Activated naive CD4-positive, alpha-beta T cell treated with anti-CD3 and anti-CD28 coated beads for 36 hours (primary cell): ENCODE results near the gene NUDC. TPM values are rescaled to one million over a fixed set of nuclear protein-coding genes. Genes with fewer than 3 reads are reported as not detected.

ENCODE experiments used
- CTCF ChIA-PET: fragments of 350-600 bp; sonication (Branson Sonifier 250); formaldehyde crosslinking; loops from one replicate; lab custom pipeline; 2021; ENCODE audit warnings: antibody characterized with exemption; lab: Charles Lee
- DNase-seq: peaks from one replicate; pipeline ENCODE4 v3.0.0-alpha.2; 2020
- H3K27ac Mint-ChIP-seq: one replicate; pipeline ENCODE4 v1.8.0; 2021; ENCODE audit warnings: mild to moderate bottlenecking, mixed read lengths
- H3K27me3 Mint-ChIP-seq: one replicate; pipeline ENCODE4 v1.8.0; 2021; ENCODE audit warnings: low read depth, mixed read lengths
- H3K36me3 Mint-ChIP-seq: one replicate; pipeline ENCODE4 v1.8.0; 2021; ENCODE audit warnings: low read depth, mixed read lengths
- H3K4me1 Mint-ChIP-seq: one replicate; pipeline ENCODE4 v1.8.0; 2021; ENCODE audit warnings: low read depth, mixed read lengths
- H3K4me3 Mint-ChIP-seq: one replicate; pipeline ENCODE4 v1.8.0; 2021; ENCODE audit warnings: mild to moderate bottlenecking, moderate library complexity, mixed read lengths
- H3K9me3 Mint-ChIP-seq: one replicate; pipeline ENCODE4 v1.8.0; 2021; ENCODE audit warnings: mixed read lengths
- intact Hi-C: fragments of 100-400 bp; cut with micrococcal nuclease; formaldehyde crosslinking; loops from one replicate; pipeline ENCODE4 v1.15.1; 2023
- total RNA-seq, 2 experiments: library from RNA; stranded (reverse); gene quantifications; one replicate each; pipeline ENCODE4 v1.2.3, GENCODE V29; 2021

Gene NUDC
- total RNA-seq, 2 experiments from 2014 or later, result 75.3 to 78.1 TPM

GRCh38 chr1:26894263-26894662 lies 27.3 kb upstream of the NUDC start:
- H3K36me3 Mint-ChIP-seq, result peaks cover 16% of the 10 kb centered on the region
- peaks cover 21% of the 10 kb centered on the region for H3K4me1 Mint-ChIP-seq
- H3K27ac Mint-ChIP-seq, result no peak overlapping the region
- intact Hi-C loops, result loop anchor here (5.0 kb wide), 1 partner anchor 98 kb away; the partner anchor contains the start of gene TRNP1
- no peaks in the 10 kb centered on the region for H3K27me3 Mint-ChIP-seq
- no peak for DNase-seq
- no peak overlapping the region for H3K4me3 Mint-ChIP-seq
- CTCF ChIA-PET, result interaction anchor here (1.6 kb wide), 1 partner anchor 14 kb away, joined by 6 read pairs; no protein-coding TSS in a partner anchor
- no peaks in the 10 kb centered on the region for H3K9me3 Mint-ChIP-seq

GRCh38 chr1:26897351-26897750 lies 24.2 kb upstream of the NUDC start:
- peaks cover 11% of the 10 kb centered on the region for H3K36me3 Mint-ChIP-seq

DNA sequence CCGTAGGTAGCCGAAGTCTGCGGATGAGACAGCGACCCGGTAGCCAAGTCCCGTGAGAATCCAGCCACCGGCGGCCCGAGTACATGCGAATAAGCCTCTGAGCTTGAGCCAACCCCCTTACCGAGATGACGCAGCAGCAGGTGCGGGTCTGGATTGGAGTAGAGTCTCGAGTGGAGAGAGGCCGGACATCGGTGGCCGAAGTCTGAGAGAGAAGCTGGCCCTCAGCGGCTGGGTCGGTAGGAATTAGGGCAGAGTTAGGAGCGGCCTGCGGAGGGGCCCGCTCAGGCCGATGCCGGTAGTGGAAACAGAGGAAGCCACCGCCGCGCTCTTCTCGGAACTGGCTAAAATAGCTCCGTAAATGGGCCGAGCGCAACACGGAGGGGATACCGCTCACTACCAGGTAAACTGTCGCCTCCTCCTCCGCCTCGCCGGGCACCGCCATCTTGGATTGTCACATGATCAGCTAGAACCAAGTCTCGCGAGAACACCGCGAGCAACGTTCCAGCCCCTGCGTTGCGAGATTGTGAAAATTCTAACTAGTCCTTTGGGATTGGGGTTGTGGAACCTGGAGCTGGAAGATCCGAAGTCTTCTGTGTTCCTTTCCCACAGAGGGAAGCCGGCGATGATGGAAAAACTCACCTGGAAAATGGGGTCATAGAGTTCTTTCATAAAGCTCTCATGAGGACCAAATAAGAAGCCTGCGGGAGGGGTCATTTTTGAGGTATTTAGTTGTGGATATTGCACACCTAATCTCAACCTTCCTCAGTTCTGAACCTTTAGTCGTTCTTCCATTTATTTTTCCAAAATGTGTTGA lies 21.3 kb upstream of the NUDC start, which contains the start of gene GPATCH3:
Gene GPATCH3, minus strand, starts transcription at position 467 of the 814 bp plus-strand sequence. Its CDS starts 25 bp downstream, at position 442.
- Mint-ChIP-seq H3K27ac (peak within 1 kb of the TSS; percentile 97), H3K27me3 (no peaks in the 10 kb centered on the region), H3K36me3 (peaks cover 3% of the 10 kb centered on the region), H3K4me1 (peaks cover 20% of the 10 kb centered on the region), H3K4me3 (peak within 1 kb of the TSS; percentile 97), H3K9me3 (no peaks in the 10 kb centered on the region)
- intact Hi-C loops, result loop anchor here (1.0 kb wide), 1 partner anchor 21 kb away; the partner anchor contains the start of gene NUDC
- DNase-seq, result peak; percentile 95
- CTCF ChIA-PET, result interaction anchor here (0.6 to 2.3 kb wide), 6 partner anchors 9 to 708 kb away, joined by 3 to 7 read pairs (median 3); no protein-coding TSS in a partner anchor

More at GRCh38 chr1:26897351-26897750, 24.2 kb upstream of the NUDC start:
- H3K27me3 Mint-ChIP-seq, result no peaks in the 10 kb centered on the region
- no peak overlapping the region for H3K4me3 Mint-ChIP-seq
- no peaks in the 10 kb centered on the region for H3K9me3 Mint-ChIP-seq
- peaks cover 20% of the 10 kb centered on the region for H3K4me1 Mint-ChIP-seq
- CTCF ChIA-PET, result interaction anchor here (1.1 kb wide), 1 partner anchor 8 kb away, joined by 3 read pairs; no protein-coding TSS in a partner anchor
- no peak overlapping the region for H3K27ac Mint-ChIP-seq
- intact Hi-C loops, result no loop called here
- DNase-seq, result no peak

DNA sequence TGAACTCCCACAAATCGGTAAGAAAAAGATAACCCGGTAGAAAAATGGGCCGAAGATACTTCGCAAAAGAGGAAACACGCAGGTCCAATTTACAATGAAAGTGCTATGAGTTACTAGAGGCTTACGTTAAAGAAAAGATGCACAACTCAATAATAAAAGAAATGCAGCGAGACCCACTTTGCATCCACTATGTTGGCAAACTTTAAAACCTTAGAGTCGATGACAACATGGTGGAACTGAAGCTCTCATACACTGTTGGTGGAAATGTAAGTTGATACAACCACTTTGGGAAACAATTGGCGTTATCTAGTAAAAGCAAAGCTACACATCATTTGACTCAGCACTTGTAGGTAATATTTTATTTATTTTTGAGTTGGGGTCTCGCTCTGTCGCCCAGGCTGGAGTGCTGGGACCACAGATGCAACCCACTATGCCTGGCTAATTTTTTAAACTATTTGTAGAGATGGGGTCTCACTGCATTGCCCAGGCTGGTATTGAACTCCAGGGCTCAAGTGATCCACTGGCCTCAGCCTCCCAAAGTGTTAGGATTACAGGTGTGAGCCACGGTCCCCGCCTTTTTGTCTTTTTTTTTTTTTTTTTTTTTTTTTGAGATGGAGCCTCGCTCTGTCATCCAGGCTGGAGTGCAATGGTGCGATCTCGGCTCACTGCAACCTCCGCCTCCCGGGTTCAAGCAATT lies 20.6 kb upstream of the NUDC start:
- Mint-ChIP-seq H3K36me3 (peaks cover 1% of the 10 kb centered on the region), H3K27me3 (no peaks in the 10 kb centered on the region), H3K4me1 (peaks cover 20% of the 10 kb centered on the region), H3K9me3 (no peaks in the 10 kb centered on the region), H3K27ac (peak overlapping the region; percentile 97), H3K4me3 (peak overlapping the region; percentile 97)
- no peak for DNase-seq
- intact Hi-C loops, result loop anchor here (1.0 kb wide), 1 partner anchor 20 kb away; the partner anchor contains the start of gene NUDC
- CTCF ChIA-PET, result interaction anchor here (0.6 to 2.3 kb wide), 4 partner anchors 10 to 707 kb away, joined by 3 to 7 read pairs (median 3); no protein-coding TSS in a partner anchor

DNA sequence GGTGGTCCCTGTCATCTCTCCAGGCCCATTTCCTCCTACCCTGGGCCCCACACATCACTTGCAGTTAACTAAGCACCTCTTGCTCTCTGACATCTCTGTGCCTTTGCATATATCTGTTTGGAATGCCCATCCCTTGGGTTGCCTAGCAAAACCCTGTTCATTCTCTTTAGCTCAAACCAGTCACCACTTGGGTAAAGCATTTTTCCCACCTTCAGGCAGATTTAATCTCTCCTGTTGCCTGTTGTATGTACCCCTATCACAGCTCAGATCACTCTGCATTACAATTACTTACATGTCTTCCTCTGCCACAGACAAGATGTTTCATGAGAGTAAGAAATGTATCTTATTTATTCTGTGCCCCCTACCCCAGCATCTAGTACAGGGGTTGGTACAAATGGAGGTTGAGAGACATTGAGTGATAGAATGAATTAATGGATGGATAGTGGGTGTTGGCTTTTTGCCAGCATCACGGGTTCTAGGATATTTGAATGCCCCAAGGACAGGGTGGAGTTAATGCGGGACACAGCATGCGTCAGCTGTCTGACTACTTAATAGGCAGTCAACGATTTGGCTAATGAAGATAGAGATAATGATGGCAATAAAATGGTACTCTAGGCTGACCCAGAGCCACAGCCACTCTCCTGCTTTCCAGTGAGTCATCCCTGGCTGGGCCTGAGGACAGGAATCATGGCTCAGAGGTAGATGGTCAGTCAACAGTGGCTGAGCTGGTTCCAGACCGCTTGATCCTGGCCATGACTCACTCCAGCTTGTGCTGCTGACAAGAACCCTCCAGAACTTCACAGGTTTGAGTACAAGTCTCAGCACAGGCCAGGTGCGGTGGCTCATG lies 14.2 kb upstream of the NUDC start:
- Mint-ChIP-seq H3K4me1 (no peaks in the 10 kb centered on the region), H3K9me3 (no peaks in the 10 kb centered on the region), H3K27me3 (no peaks in the 10 kb centered on the region), H3K27ac (no peak overlapping the region), H3K36me3 (no peaks in the 10 kb centered on the region), H3K4me3 (no peak overlapping the region)
- DNase-seq, result no peak
- intact Hi-C loops, result no loop called here
- CTCF ChIA-PET, result interaction anchor here (0.6 kb wide), 1 partner anchor 11 kb away, joined by 4 read pairs; no protein-coding TSS in a partner anchor

DNA sequence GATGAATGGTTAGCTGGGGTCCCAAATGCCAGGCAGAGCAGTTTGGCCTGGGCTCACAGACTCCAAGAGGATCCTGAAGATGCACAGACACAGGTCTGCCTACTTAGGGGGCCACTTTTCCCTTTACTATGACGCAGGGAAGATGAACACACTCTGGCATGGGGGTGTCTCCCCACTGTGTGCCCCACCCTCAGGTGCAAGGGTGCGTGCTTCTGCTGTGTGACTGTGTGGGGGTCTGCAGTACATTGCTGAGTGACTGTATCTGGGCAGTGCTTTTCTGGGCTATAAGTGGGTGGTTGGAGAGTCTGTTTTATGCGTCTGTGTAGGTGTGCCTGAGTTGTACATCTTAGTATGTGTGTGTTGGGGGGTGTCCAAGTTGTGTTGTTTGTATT lies 11.6 kb upstream of the NUDC start:
- no peaks in the 10 kb centered on the region for H3K9me3 Mint-ChIP-seq
- no peaks in the 10 kb centered on the region for H3K36me3 Mint-ChIP-seq
- intact Hi-C loops, result no loop called here

GRCh38 chr1:26910343-26911160 lies 11.0 kb upstream of the NUDC start:
- Mint-ChIP-seq H3K9me3 (no peaks in the 10 kb centered on the region), H3K36me3 (no peaks in the 10 kb centered on the region), H3K27me3 (no peaks in the 10 kb centered on the region), H3K4me1 (no peaks in the 10 kb centered on the region), H3K4me3 (no peak overlapping the region), H3K27ac (no peak overlapping the region)
- no peak for DNase-seq
- intact Hi-C loops, result no loop called here
- CTCF ChIA-PET, result no interaction called here

More for the DNA sequence above, 11.6 kb upstream of the NUDC start:
- Mint-ChIP-seq H3K4me3 (no peak overlapping the region), H3K27me3 (no peaks in the 10 kb centered on the region), H3K4me1 (no peaks in the 10 kb centered on the region), H3K27ac (no peak overlapping the region)
- no peak for DNase-seq
- CTCF ChIA-PET, result interaction anchor here (1.6 kb wide), 1 partner anchor 10 kb away, joined by 4 read pairs; the partner anchor contains the start of gene GPATCH3

DNA sequence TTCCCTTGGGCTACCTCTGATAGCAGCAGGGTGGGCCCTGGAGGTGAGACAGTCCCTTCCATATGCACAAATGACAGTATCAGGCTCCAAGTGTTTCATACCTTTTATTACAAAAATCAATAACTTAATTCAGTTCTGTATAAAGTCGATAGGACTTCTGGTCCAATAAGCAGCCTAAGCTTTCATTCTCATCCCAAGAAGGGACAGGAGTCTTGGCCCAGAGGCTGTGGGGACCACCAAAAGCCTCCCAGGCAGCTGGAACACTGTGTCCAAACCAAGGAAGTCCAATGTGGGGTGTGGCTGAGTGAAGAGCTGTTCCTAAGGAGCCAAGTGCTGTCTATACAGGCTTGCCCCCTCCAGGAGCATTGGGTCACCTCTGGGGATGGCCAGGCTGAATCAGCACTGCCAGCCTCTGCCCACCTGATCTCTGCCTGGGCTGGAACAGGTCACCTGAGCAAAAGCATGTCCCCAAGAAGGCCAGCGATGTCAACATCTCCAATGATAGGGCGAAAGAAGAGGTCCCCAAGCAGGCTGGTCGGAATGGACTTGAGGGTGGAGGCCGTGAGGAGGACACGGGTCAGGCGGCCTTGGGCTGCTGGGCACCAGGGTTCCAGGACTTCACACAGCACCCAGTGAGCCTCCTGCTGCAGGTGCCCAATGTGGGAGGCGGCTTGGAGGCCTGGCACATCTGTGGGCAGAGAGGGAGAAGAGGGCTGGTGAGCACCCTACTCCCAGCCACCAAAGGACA lies 10.0 kb upstream of the NUDC start:
- CTCF ChIA-PET, result no interaction called here
- Mint-ChIP-seq H3K27me3 (no peaks in the 10 kb centered on the region), H3K27ac (no peak overlapping the region), H3K9me3 (no peaks in the 10 kb centered on the region), H3K36me3 (no peaks in the 10 kb centered on the region), H3K4me1 (no peaks in the 10 kb centered on the region), H3K4me3 (no peak overlapping the region)
- intact Hi-C loops, result no loop called here
- no peak for DNase-seq

DNA sequence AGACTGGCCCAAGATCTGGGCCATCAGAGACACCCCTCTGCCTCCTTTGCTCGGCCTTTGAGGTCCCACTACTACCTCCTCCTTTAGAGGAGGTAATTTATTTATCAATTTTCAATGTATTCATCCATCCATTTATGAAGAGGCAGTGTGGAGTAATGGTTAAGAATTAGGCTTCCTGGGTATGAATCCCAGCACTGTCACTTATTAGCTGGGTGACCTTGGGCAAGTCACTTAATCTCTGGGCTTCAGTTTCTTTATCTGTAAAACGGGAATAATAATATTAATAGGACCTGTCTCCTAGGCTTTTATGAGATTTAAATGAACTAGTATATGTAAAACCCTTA lies 9.4 kb upstream of the NUDC start:
- Mint-ChIP-seq H3K9me3 (no peaks in the 10 kb centered on the region), H3K27me3 (no peaks in the 10 kb centered on the region), H3K4me1 (no peaks in the 10 kb centered on the region), H3K36me3 (no peaks in the 10 kb centered on the region), H3K27ac (no peak overlapping the region), H3K4me3 (no peak overlapping the region)
- CTCF ChIA-PET, result no interaction called here
- intact Hi-C loops, result no loop called here
- no peak for DNase-seq

- Mint-ChIP-seq H3K4me3 (no peak overlapping the region), H3K9me3 (no peaks in the 10 kb centered on the region), H3K27me3 (no peaks in the 10 kb centered on the region), H3K4me1 (no peaks in the 10 kb centered on the region), H3K36me3 (no peaks in the 10 kb centered on the region), H3K27ac (no peak overlapping the region)
- DNase-seq, result no peak
- intact Hi-C loops, result no loop called here
- CTCF ChIA-PET, result interaction anchor here (0.6 kb wide), 1 partner anchor 85 kb away, joined by 5 read pairs; no protein-coding TSS in a partner anchor
Measured at GRCh38 chr1:26913389-26913753, 8.2 kb upstream of the NUDC start.
